ENCODE data around the gene MAPK6.
A peak's percentile ranks its signal among the peaks of the same experiment; 100 is the strongest.

MAPK6 gene

DNA sequence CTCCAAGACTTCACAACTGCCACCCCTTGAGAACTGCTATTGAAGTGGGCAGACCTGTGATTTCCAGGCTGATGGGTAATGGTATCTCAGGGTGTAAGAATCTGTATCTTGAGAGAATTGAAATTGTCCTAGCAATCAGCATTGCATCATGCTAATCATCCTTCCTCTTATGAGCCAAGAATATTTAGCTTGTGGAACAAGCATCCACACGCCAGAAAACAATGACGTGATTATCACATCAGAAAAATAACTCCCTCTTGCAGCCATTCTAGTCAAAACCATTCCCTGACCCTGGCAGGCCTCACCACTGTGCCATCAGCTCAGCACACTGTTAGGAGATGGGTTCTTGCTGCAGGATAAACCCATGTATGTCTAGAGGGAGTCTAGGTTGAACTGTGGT, 86.8 kb downstream of the MAPK6 start:
- H3K36me3 ChIP-seq (ENCODE audit: control insufficient read depth, insufficient read depth, low read length) = no peaks in the 10 kb centered on the region
- no peak overlapping the region for H3K4me3 ChIP-seq (replicated peaks; ENCODE audit: low read depth, low read length)
- no peak for TF ChIP-seq CTCF (IDR thresholded peaks at IDR 0.05; ENCODE audit: insufficient read depth, low read length, poor library complexity, severe bottlenecking)
- no peaks in the 10 kb centered on the region for H3K27me3 ChIP-seq (replicated peaks; ENCODE audit: control insufficient read depth, insufficient read depth, low read length)
- no peak for DNase-seq (ENCODE audit: extremely low read depth, insufficient read length)

- TF ChIP-seq CTCF (IDR thresholded peaks at IDR 0.05; ENCODE audit: insufficient read depth, low read length, poor library complexity, severe bottlenecking) = no peak
- DNase-seq (ENCODE audit: extremely low read depth, insufficient read length) = no peak
- Histone ChIP-seq H3K4me3 (replicated peaks; ENCODE audit: low read depth, low read length) (no peak overlapping the region), H3K27me3 (replicated peaks; ENCODE audit: control insufficient read depth, insufficient read depth, low read length) (no peaks in the 10 kb centered on the region), H3K36me3 (ENCODE audit: control insufficient read depth, insufficient read depth, low read length) (no peaks in the 10 kb centered on the region)
Observed at GRCh38 chr15:52106641-52107040, 87.6 kb downstream of the MAPK6 start.

DNA sequence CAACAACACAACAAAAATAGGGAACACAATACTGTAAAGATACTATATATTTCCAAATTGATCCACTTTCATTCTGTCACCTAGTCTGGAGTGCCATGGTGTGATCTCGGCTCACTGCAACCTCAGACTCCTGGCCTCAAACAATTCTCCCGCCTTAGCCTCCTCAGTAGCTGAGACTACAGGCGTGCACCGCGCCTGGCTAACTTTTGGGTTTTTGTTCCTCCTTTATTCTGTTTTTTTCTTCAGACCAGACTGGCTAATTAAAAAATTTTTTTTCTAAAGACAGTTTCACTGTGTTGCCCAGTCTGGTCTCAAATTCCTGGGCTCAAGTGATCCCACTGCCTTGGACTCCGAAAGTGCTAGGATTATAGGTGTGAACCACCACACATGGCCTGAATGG, 88.2 kb downstream of the MAPK6 start:
- H3K27me3 ChIP-seq (replicated peaks; ENCODE audit: control insufficient read depth, insufficient read depth, low read length) = no peaks in the 10 kb centered on the region
- DNase-seq (ENCODE audit: extremely low read depth, insufficient read length) = no peak
- no peaks in the 10 kb centered on the region for H3K36me3 ChIP-seq (ENCODE audit: control insufficient read depth, insufficient read depth, low read length)
- TF ChIP-seq CTCF (IDR thresholded peaks at IDR 0.05; ENCODE audit: insufficient read depth, low read length, poor library complexity, severe bottlenecking) = no peak
- H3K4me3 ChIP-seq (replicated peaks; ENCODE audit: low read depth, low read length) = no peak overlapping the region

DNA sequence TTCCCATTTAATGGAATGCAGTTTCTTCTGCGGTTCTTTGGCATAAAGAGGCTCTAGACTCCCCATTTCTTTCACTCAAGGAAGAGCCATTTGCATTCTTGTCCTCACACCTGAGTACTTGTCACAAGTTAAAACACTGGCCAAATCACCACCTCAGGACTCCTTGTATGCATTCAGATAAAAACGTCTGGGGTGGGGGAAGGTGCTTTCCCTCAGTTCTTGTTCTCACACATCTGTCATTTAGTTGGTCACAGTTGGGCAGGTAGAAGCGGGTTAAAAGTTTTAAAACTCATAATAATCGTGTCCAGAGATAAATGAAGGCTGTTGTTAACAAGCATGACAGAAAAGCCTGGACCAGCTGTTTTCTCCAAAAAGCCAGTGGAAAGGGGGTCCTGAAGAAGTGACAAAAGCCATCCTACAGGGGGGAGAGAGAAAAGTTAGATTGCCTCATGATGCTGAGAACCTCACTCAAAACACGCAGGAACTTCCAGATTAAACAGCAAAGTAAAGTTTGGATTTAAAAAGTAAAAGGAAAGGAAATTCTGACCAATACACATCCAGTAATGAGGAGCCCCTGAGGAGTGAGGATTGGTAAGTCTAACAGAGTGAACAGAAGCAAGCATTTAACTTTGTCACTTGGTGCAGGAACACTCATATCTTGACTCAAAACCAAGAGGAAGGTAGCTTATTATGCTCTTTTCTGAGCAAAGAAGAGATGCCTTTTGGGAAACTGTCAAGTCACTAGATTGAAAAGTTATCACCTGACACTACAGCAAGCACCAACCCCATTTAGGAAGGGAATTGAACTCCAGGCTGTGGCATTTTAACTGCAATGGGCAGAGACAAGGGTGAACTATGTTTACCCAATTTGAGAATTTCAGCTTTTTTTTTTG, 90.8 kb downstream of the MAPK6 start:
- H3K4me3 ChIP-seq (replicated peaks; ENCODE audit: low read depth, low read length) = peak overlapping the region; percentile 33; the same call in 1 of the 2 replicates
- no peaks in the 10 kb centered on the region for H3K36me3 ChIP-seq (ENCODE audit: control insufficient read depth, insufficient read depth, low read length)
- TF ChIP-seq CTCF (IDR thresholded peaks at IDR 0.05; ENCODE audit: insufficient read depth, low read length, poor library complexity, severe bottlenecking) = no peak
- peak; percentile 74 for DNase-seq (ENCODE audit: extremely low read depth, insufficient read length)
- H3K27me3 ChIP-seq (replicated peaks; ENCODE audit: control insufficient read depth, insufficient read depth, low read length) = no peaks in the 10 kb centered on the region

DNA sequence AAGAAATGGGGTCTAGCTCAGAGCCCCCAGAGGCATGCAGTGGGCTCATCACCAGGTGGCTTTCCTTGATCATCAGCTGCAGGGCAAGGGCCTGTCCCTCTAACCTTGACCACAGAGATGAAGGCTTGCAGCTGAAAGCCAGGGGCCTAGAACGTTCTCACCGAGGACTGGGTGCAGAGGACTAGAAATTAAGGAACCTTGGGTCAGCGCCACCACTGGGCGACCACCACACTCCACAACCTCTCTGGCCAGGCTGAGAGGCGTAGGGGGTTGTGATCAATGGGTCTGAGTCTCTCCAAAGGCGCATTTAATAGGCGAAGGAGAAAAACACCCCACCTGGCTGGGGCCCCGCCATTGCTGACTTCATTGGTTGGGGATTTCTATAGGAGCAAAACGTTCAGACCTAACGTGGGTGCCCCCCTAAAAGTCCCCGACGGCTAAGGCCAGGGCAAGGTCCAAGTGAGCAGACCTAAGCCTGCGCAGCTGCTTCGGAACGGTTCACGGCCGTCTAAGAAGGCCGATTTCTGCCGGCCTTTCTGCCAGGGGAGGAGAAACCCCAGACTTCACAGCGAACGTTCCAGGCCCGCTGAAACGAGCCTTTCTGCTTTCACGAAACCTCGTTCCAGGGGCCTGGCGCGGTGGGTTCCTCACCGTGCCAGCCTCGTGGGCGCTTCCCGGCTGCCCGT, 92.6 kb downstream of the MAPK6 start:
- peak overlapping the region; percentile 54 for H3K4me3 ChIP-seq (replicated peaks; ENCODE audit: low read depth, low read length)
- no peak for DNase-seq (ENCODE audit: extremely low read depth, insufficient read length)
- no peak for TF ChIP-seq CTCF (IDR thresholded peaks at IDR 0.05; ENCODE audit: insufficient read depth, low read length, poor library complexity, severe bottlenecking)
- no peaks in the 10 kb centered on the region for H3K27me3 ChIP-seq (replicated peaks; ENCODE audit: control insufficient read depth, insufficient read depth, low read length)
- no peaks in the 10 kb centered on the region for H3K36me3 ChIP-seq (ENCODE audit: control insufficient read depth, insufficient read depth, low read length)

Data from GM06990 (cell line).